RWPE2 (cell line): ENCODE data around the gene DOK5.

Experiments used
- ATAC-seq: fragments of 200-7000 bp; cut with Tn5 transposase; 3 replicates; pipeline ENCODE4 v1.9.1; 2021; ENCODE audit warnings: low read depth
- DNase-seq: peaks from one replicate; pipeline ENCODE4 v3.0.0-alpha.2; 2020; ENCODE audit warnings: low spot score
- H3K27ac ChIP-seq: fragments of 450-650 bp; 2 replicates; pipeline ENCODE4 v1.5.1; 2017; ENCODE audit warnings: mild to moderate bottlenecking; ENCODE audit not compliant: poor library complexity, severe bottlenecking
- H3K27me3 ChIP-seq: fragments of 250-450 bp; sonication (Bioruptor Pico); 2 replicates; pipeline ENCODE4 v1.5.1; 2021; ENCODE audit warnings: mild to moderate bottlenecking, moderate library complexity; ENCODE audit not compliant: insufficient read depth, poor library complexity, severe bottlenecking
- H3K36me3 ChIP-seq: fragments of 250-450 bp; sonication (Bioruptor Pico); 2 replicates; pipeline ENCODE4 v1.5.1; 2020; ENCODE audit warnings: low read depth, mild to moderate bottlenecking, moderate library complexity
- H3K4me1 ChIP-seq: fragments of 250-450 bp; sonication (Bioruptor Pico); 2 replicates; pipeline ENCODE4 v1.5.1; 2021; ENCODE audit warnings: mild to moderate bottlenecking, moderate library complexity; ENCODE audit not compliant: insufficient read depth, poor library complexity, severe bottlenecking
- H3K4me3 ChIP-seq: fragments of 250-450 bp; sonication (Bioruptor Pico); 2 replicates; pipeline ENCODE4 v1.5.1; 2021; ENCODE audit warnings: mild to moderate bottlenecking, moderate library complexity; ENCODE audit not compliant: severe bottlenecking
- H3K9me3 ChIP-seq: fragments of 250-450 bp; sonication (Bioruptor Pico); 2 replicates; pipeline ENCODE4 v1.5.1; 2021; ENCODE audit warnings: mild to moderate bottlenecking, moderate library complexity; ENCODE audit not compliant: severe bottlenecking
- TF ChIP-seq, protein P1 (sequence below): fragments of 450-650 bp; IDR thresholded peaks from one replicate; pipeline ENCODE4 v1.5.1; 2017; ENCODE audit warnings: mild to moderate bottlenecking, moderate library complexity; ENCODE audit not compliant: poor library complexity, severe bottlenecking

DOK5 gene

DNA sequence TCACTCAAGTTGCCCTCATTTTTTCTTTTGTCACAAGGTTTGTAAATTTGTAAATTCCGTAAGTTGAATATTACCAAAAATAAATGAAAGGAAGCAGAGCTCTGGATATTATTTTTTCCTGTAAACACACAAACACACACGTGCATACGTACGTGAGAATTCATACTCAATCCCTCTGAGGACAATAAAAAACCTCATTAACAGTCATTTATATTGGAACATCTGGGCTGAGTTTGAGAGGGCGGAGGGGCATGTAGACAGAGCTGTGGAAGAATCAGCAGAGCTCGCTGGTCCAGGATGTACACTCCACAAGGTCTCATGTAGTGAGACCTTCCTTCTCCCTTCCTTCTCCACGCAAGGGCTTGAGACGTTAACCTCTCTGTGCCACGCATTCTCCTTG lies 24.2 kb upstream of the DOK5 start:
- Histone ChIP-seq H3K36me3 (no peaks in the 10 kb centered on the region), H3K27ac (no peak overlapping the region), H3K4me3 (no peak overlapping the region), H3K9me3 (no peaks in the 10 kb centered on the region), H3K27me3 (peaks cover 47% of the 10 kb centered on the region), H3K4me1 (no peaks in the 10 kb centered on the region)
- no peak for ATAC-seq
- DNase-seq = no peak
- TF ChIP-seq, protein P1, sequence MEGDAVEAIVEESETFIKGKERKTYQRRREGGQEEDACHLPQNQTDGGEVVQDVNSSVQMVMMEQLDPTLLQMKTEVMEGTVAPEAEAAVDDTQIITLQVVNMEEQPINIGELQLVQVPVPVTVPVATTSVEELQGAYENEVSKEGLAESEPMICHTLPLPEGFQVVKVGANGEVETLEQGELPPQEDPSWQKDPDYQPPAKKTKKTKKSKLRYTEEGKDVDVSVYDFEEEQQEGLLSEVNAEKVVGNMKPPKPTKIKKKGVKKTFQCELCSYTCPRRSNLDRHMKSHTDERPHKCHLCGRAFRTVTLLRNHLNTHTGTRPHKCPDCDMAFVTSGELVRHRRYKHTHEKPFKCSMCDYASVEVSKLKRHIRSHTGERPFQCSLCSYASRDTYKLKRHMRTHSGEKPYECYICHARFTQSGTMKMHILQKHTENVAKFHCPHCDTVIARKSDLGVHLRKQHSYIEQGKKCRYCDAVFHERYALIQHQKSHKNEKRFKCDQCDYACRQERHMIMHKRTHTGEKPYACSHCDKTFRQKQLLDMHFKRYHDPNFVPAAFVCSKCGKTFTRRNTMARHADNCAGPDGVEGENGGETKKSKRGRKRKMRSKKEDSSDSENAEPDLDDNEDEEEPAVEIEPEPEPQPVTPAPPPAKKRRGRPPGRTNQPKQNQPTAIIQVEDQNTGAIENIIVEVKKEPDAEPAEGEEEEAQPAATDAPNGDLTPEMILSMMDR = no peak

DNA sequence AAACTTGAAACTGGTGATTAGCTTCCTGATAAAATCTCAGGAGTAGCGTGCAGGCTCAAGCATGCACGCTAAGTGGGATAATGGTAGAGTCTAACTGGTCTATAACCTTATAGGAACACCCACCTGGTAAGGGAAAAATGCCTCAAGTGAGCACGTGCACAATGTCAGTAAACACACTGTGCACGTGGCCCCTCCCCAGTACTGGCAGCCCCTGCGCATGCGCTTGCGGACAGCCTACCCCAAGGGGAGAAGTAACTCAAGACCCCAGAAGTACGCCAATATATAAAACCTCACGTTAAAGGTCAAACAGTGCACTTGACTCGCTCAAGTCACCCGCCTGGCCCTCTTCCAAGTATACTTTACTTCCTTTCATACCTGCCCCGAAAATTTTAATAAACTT lies 23.1 kb upstream of the DOK5 start:
- Histone ChIP-seq H3K4me1 (no peaks in the 10 kb centered on the region), H3K27me3 (peaks cover 40% of the 10 kb centered on the region), H3K36me3 (no peaks in the 10 kb centered on the region), H3K4me3 (no peak overlapping the region), H3K9me3 (no peaks in the 10 kb centered on the region), H3K27ac (no peak overlapping the region)
- ATAC-seq = no peak
- TF ChIP-seq, protein P1 = no peak
- DNase-seq = no peak

DNA sequence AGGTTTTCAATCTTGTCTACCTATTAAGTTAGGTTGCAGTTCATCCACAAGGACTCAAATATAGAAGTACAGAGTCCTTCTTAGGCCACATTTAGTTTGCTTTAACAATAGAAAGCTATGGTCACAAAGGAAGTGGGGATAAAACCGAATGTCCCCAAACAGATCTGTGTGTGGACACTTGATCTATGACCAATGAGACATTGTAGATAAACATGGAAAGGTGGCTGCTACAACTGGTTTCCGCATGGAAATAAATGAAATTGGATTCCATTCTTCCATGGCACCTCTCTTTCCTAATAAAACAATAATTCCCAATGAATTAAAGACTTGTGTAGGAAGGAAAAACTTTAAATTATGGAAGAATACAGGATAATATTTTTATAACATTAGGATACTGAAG lies 20.4 kb upstream of the DOK5 start:
- Histone ChIP-seq H3K4me1 (no peaks in the 10 kb centered on the region), H3K36me3 (no peaks in the 10 kb centered on the region), H3K4me3 (no peak overlapping the region), H3K9me3 (no peaks in the 10 kb centered on the region), H3K27me3 (peaks cover 13% of the 10 kb centered on the region), H3K27ac (no peak overlapping the region)
- ATAC-seq (no peak), DNase-seq (no peak)
- TF ChIP-seq, protein P1 = no peak

DNA sequence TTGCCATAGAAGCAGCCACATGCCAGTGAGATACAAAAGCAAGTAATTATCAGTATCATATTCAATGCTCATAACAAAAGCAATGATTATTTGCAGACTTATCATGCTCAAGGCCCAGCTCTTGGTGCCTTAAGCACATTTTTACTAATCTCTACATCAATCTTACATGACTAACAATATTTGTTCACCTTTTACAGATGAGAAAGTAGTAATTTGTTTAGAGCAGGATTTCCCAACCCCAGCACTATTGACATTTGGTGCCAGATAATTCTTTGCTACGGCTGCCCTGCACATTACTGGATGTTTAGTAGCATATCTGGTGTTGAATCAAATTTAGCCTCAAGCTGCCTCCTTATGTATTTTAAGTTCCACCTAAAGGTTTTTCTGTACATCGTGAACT lies 19.0 kb upstream of the DOK5 start:
- Histone ChIP-seq H3K36me3 (no peaks in the 10 kb centered on the region), H3K4me3 (no peak overlapping the region), H3K4me1 (no peaks in the 10 kb centered on the region), H3K27ac (no peak overlapping the region), H3K27me3 (peaks cover 3% of the 10 kb centered on the region), H3K9me3 (no peaks in the 10 kb centered on the region)
- peak; percentile 26; the same call in 1 of the 3 replicates for ATAC-seq
- DNase-seq = no peak
- TF ChIP-seq, protein P1 = no peak

DNA sequence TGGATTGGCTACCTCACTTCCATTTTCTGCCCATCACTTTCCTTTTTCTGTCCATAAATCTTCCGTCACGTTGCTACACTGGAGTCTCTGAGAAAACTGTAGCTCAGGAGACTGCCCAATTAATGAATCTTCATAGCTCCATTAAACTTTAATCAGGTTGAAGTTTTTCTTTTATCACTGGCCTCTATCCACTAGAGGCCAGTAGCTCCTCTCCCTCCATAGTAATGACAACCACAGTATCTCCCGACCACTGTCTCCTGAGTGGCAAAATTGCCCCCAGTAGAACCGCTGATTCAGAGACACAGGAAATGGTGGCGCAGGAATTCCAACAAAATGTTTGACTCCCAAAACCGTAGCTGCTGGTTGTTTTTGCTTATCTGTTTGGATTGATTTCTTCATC lies 18.4 kb upstream of the DOK5 start:
- Histone ChIP-seq H3K36me3 (no peaks in the 10 kb centered on the region), H3K9me3 (no peaks in the 10 kb centered on the region), H3K4me3 (no peak overlapping the region), H3K27me3 (peaks cover 3% of the 10 kb centered on the region), H3K27ac (no peak overlapping the region), H3K4me1 (no peaks in the 10 kb centered on the region)
- TF ChIP-seq, protein P1 = peak; percentile 26
- no peak for DNase-seq
- ATAC-seq = no peak
